ENCODE data around the gene FMN1. TPM values are rescaled to one million over a fixed set of nuclear protein-coding genes. Genes with fewer than 3 reads are reported as not detected.

The FMN1 gene
- total and polyA plus RNA-seq, 10 of the 15 experiments (the other 5 are each of a cell fraction or from before 2014, with no cell fraction given): 0.05 to 0.16 (median 0.08) TPM; not detected in 4

DNA sequence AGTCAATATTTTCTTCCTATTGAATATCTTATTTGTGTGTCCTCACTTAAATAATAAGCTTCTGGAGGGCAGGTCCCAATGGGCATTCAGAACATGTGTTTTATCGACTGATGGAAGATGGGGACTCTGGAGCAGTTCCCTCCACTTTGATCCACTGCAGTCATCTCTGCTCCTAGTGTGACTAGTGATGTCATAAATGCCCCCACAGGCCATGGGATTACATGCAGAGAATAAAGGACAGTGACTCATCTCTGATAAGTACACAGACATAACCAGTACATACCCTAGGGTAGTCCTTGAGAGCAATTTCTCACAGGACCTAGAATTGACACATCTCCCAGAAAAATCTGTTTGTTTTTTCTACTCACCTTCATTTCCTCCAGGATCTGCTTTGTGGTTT, 49.4 kb upstream of the FMN1 start:
- 43% methylated on average over 1 of the region's 1 CpG for WGBS (ENCODE audit: insufficient coverage, insufficient replicate concordance, low lambda C conversion rate, missing lambda C conversion rate)
- in situ Hi-C loops (cut with MboI) (no loop called here), intact Hi-C loops (cut with micrococcal nuclease; ENCODE audit: unreplicated experiment) (no loop called here)
- Histone ChIP-seq H3K4me3 (no peak overlapping the region), H3K9me3 (replicated peaks; ENCODE audit: control insufficient read depth, insufficient read depth, low read length) (no peaks in the 10 kb centered on the region), H3K27ac (ENCODE audit: control insufficient read depth, insufficient read depth) (no peak overlapping the region), H3K36me3 (ENCODE audit: control insufficient read depth in 2 of 2, insufficient read depth in 2 of 2, low read length in 1 of 2) (no peaks in the 10 kb centered on the region), H3K4me2 (ENCODE audit: control insufficient read depth, insufficient read depth) (no peak overlapping the region), H2AFZ (ENCODE audit: control insufficient read depth, low read depth, low read length) (no peak overlapping the region), H3K27me3 (replicated peaks in 1 of 2; ENCODE audit: control insufficient read depth in 2 of 2, insufficient read depth in 2 of 2, low read length in 1 of 2) (no peaks in the 10 kb centered on the region; a peak in 1 of 4 replicates), H4K20me1 (ENCODE audit: control insufficient read depth, insufficient read depth) (no peaks in the 10 kb centered on the region), H3K79me2 (ENCODE audit: control insufficient read depth, insufficient read depth, low read length) (no peaks in the 10 kb centered on the region), H3K4me1 (ENCODE audit: control insufficient read depth, insufficient read depth, low read length) (peaks cover 5% of the 10 kb centered on the region), H3K9ac (ENCODE audit: control insufficient read depth, insufficient read depth, low read length) (no peak overlapping the region)
- DNase-seq (ENCODE audit: low read depth, low spot score) (no peak), ATAC-seq (no peak), FAIRE-seq (no peak)
- RAD21 ChIA-PET (ENCODE audit: unreplicated experiment): no interaction called here
- SMC1A ChIA-PET (ENCODE audit: uncharacterized antibody, unreplicated experiment): no interaction called here
- POLR2A ChIA-PET: no interaction called here
- no TSS peak for BruUV-seq (replicated peaks)
- CTCF ChIA-PET: interaction anchor here (1.1 kb wide), 1 partner anchor 9 kb away, joined by 4 read pairs; no protein-coding TSS in a partner anchor
- TF ChIP-seq CEBPB (IDR thresholded peaks at IDR 0.05; ENCODE audit: borderline replicate concordance in 1 of 2, low read depth in 2 of 2, low read length in 2 of 2) (no peak), JUND (IDR thresholded peaks at IDR 0.05; ENCODE audit: low read depth, low read length) (no peak)

DNA sequence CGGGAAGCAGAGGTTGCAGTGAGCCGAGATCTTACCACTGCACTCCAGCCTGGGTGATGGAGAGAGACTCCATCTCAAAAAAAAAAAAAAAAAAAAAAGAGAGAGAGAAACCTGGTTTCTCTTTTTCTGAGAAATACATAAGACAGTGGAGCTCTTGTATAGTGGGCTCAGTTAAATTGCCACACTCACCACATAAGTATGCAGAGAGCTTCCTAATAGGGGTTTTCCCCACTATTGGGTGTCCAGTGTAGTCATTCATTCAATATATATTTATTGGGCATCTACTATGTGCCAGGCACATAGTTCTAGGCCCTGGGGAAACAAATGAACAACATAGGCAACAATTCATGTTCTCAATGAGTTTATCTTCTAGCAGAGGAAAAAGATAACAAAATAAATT, 48.9 kb upstream of the FMN1 start:
- Histone ChIP-seq H3K4me1 (ENCODE audit: control insufficient read depth, insufficient read depth, low read length) (peaks cover 5% of the 10 kb centered on the region), H3K36me3 (ENCODE audit: control insufficient read depth in 2 of 2, insufficient read depth in 2 of 2, low read length in 1 of 2) (no peaks in the 10 kb centered on the region), H3K27ac (ENCODE audit: control insufficient read depth, insufficient read depth) (no peak overlapping the region), H3K4me2 (ENCODE audit: control insufficient read depth, insufficient read depth) (no peak overlapping the region), H3K9ac (ENCODE audit: control insufficient read depth, insufficient read depth, low read length) (no peak overlapping the region), H3K4me3 (no peak overlapping the region), H3K79me2 (ENCODE audit: control insufficient read depth, insufficient read depth, low read length) (no peaks in the 10 kb centered on the region), H4K20me1 (ENCODE audit: control insufficient read depth, insufficient read depth) (no peaks in the 10 kb centered on the region), H3K9me3 (replicated peaks; ENCODE audit: control insufficient read depth, insufficient read depth, low read length) (no peaks in the 10 kb centered on the region), H2AFZ (ENCODE audit: control insufficient read depth, low read depth, low read length) (no peak overlapping the region), H3K27me3 (replicated peaks in 1 of 2; ENCODE audit: control insufficient read depth in 2 of 2, insufficient read depth in 2 of 2, low read length in 1 of 2) (no peaks in the 10 kb centered on the region; a peak in 1 of 4 replicates)
- CTCF ChIA-PET: interaction anchor here (1.1 kb wide), 1 partner anchor 9 kb away, joined by 4 read pairs; no protein-coding TSS in a partner anchor
- WGBS (ENCODE audit: insufficient coverage, insufficient replicate concordance, low lambda C conversion rate, missing lambda C conversion rate): 79% methylated on average over 2 of the region's 2 CpGs
- no peak for ATAC-seq
- SMC1A ChIA-PET (ENCODE audit: uncharacterized antibody, unreplicated experiment): interaction anchor here (0.7 kb wide), 1 partner anchor 457 kb away, joined by 3 read pairs; no protein-coding TSS in a partner anchor
- BruUV-seq (replicated peaks): no TSS peak
- intact Hi-C loops (cut with micrococcal nuclease; ENCODE audit: unreplicated experiment): no loop called here
- in situ Hi-C loops (cut with MboI): no loop called here
- FAIRE-seq: no peak
- POLR2A ChIA-PET: no interaction called here
- RAD21 ChIA-PET (ENCODE audit: unreplicated experiment): interaction anchor here (0.9 kb wide), 1 partner anchor 17 kb away, joined by 3 read pairs; no protein-coding TSS in a partner anchor
- no peak for DNase-seq (ENCODE audit: low read depth, low spot score)
- TF ChIP-seq, protein P1, sequence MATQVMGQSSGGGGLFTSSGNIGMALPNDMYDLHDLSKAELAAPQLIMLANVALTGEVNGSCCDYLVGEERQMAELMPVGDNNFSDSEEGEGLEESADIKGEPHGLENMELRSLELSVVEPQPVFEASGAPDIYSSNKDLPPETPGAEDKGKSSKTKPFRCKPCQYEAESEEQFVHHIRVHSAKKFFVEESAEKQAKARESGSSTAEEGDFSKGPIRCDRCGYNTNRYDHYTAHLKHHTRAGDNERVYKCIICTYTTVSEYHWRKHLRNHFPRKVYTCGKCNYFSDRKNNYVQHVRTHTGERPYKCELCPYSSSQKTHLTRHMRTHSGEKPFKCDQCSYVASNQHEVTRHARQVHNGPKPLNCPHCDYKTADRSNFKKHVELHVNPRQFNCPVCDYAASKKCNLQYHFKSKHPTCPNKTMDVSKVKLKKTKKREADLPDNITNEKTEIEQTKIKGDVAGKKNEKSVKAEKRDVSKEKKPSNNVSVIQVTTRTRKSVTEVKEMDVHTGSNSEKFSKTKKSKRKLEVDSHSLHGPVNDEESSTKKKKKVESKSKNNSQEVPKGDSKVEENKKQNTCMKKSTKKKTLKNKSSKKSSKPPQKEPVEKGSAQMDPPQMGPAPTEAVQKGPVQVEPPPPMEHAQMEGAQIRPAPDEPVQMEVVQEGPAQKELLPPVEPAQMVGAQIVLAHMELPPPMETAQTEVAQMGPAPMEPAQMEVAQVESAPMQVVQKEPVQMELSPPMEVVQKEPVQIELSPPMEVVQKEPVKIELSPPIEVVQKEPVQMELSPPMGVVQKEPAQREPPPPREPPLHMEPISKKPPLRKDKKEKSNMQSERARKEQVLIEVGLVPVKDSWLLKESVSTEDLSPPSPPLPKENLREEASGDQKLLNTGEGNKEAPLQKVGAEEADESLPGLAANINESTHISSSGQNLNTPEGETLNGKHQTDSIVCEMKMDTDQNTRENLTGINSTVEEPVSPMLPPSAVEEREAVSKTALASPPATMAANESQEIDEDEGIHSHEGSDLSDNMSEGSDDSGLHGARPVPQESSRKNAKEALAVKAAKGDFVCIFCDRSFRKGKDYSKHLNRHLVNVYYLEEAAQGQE (IDR thresholded peaks at IDR 0.05; ENCODE audit: low read depth, low read length): no peak
- TF ChIP-seq ZNF384 (IDR thresholded peaks at IDR 0.05; ENCODE audit: borderline replicate concordance, low read depth, low read length) (no peak), FOXK2 (IDR thresholded peaks at IDR 0.05) (no peak), ATF7 (IDR thresholded peaks at IDR 0.05; ENCODE audit: low read depth) (no peak), ZNF24 (IDR thresholded peaks at IDR 0.05) (no peak)
- TF ChIP-seq, protein P2, sequence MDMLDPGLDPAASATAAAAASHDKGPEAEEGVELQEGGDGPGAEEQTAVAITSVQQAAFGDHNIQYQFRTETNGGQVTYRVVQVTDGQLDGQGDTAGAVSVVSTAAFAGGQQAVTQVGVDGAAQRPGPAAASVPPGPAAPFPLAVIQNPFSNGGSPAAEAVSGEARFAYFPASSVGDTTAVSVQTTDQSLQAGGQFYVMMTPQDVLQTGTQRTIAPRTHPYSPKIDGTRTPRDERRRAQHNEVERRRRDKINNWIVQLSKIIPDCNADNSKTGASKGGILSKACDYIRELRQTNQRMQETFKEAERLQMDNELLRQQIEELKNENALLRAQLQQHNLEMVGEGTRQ (IDR thresholded peaks at IDR 0.05; ENCODE audit: borderline replicate concordance, low read depth, low read length): no peak
- TF ChIP-seq, protein P3, sequence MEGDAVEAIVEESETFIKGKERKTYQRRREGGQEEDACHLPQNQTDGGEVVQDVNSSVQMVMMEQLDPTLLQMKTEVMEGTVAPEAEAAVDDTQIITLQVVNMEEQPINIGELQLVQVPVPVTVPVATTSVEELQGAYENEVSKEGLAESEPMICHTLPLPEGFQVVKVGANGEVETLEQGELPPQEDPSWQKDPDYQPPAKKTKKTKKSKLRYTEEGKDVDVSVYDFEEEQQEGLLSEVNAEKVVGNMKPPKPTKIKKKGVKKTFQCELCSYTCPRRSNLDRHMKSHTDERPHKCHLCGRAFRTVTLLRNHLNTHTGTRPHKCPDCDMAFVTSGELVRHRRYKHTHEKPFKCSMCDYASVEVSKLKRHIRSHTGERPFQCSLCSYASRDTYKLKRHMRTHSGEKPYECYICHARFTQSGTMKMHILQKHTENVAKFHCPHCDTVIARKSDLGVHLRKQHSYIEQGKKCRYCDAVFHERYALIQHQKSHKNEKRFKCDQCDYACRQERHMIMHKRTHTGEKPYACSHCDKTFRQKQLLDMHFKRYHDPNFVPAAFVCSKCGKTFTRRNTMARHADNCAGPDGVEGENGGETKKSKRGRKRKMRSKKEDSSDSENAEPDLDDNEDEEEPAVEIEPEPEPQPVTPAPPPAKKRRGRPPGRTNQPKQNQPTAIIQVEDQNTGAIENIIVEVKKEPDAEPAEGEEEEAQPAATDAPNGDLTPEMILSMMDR (IDR thresholded peaks at IDR 0.05 in 2 of 3, conservative IDR thresholded peaks at IDR 0.05 in 1 of 3; ENCODE audit: control insufficient read depth in 2 of 3, extremely low read depth in 1 of 3, insufficient read depth in 1 of 3, low read depth in 3 of 3, low read length in 3 of 3): no peak

Measured in GM12878 (cell line).